Fibroblast of villous mesenchyme (primary cell): ENCODE results near the gene PIK3R2. TPM values are rescaled to one million over a fixed set of nuclear protein-coding genes. Genes with fewer than 3 reads are reported as not detected.

ENCODE experiments used
- DNase-seq: peaks from one replicate; pipeline ENCODE4 v3.0.0-alpha.2; 2010; ENCODE audit warnings: low read depth
- H3K4me3 ChIP-seq: 2 replicates; pipeline ENCODE4 v1.5.1; 2011; ENCODE audit warnings: low read depth, mild to moderate bottlenecking, low read length
- total RNA-seq: library from RNA; depleted of rRNA; stranded (reverse); fragments of >200 nt; gene quantifications from 2 replicates; pipeline ENCODE4 v1.2.3, GENCODE V29; 2012
- TF ChIP-seq, protein P1 (sequence below): IDR thresholded peaks from 2 replicates; pipeline ENCODE4 v1.5.1; 2012; ENCODE audit warnings: low read depth, mild to moderate bottlenecking, low read length; ENCODE audit not compliant: insufficient read depth

Gene PIK3R2
- total RNA-seq, 1 donor: 30.7 TPM

DNA sequence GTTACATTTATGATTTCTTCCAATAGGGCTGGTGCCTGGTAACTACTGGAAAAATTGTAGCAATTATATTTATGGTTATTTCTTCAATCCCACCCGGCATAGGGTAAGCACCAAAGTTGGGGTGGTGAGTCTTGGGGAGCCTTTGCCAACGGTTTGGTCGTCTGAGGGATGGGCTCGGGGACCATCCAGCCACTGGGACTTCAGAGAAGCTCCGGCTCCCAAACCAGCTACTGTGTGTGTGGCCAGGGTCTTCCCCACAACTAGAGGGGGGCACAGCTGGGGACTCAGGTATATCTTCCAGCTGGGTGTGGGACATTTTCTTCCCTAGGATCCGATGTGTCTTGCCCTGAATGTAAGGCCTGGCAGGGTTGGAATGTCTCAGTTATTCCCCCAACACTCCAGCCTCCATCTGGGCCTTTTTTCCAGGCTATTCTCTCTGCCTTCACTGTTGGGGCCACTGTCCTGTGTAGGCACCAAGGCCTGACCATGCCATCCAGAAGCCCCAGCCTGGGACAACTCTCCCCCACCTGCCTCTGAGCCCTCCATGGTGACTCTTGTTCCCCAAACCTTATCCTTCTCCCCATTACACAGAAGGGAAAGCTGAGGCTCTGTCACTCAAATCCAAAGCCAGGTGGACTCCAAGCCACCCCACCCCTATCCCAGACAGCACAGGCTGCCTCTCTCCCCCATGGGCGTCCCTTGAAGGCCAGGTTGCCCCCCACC, 19.5 kb downstream of the PIK3R2 start:
- no peak for DNase-seq
- TF ChIP-seq, protein P1, sequence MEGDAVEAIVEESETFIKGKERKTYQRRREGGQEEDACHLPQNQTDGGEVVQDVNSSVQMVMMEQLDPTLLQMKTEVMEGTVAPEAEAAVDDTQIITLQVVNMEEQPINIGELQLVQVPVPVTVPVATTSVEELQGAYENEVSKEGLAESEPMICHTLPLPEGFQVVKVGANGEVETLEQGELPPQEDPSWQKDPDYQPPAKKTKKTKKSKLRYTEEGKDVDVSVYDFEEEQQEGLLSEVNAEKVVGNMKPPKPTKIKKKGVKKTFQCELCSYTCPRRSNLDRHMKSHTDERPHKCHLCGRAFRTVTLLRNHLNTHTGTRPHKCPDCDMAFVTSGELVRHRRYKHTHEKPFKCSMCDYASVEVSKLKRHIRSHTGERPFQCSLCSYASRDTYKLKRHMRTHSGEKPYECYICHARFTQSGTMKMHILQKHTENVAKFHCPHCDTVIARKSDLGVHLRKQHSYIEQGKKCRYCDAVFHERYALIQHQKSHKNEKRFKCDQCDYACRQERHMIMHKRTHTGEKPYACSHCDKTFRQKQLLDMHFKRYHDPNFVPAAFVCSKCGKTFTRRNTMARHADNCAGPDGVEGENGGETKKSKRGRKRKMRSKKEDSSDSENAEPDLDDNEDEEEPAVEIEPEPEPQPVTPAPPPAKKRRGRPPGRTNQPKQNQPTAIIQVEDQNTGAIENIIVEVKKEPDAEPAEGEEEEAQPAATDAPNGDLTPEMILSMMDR: no peak
- no peak overlapping the region for H3K4me3 ChIP-seq

DNA sequence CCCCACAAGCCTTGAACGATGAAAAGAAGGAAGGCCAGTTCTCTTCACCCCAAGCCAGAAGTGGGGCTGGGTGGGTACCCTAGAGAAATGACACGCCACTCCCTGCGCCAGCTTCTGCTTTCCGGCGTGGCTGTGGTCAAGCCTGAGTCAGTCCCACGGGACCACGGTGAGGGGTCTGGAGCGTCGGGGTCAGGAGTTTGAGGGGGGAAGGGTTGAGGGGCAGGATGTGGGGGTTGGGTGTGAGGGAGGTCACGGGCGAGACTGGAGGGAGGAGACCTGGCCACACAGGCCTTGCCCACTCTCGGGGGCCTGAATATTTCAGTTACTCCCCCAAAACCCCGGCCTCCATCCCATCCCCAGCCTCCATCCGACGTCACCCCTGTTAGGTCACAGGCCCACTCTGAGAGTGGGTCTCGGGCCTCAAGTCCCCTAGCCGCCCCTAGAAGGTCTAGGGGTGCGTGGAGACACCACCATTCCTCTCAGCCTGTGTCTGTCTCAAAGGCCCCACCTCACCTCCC, 20.1 kb downstream of the PIK3R2 start:
- H3K4me3 ChIP-seq: peak overlapping the region; percentile 76
- no peak for DNase-seq
- TF ChIP-seq, protein P1: no peak

DNA sequence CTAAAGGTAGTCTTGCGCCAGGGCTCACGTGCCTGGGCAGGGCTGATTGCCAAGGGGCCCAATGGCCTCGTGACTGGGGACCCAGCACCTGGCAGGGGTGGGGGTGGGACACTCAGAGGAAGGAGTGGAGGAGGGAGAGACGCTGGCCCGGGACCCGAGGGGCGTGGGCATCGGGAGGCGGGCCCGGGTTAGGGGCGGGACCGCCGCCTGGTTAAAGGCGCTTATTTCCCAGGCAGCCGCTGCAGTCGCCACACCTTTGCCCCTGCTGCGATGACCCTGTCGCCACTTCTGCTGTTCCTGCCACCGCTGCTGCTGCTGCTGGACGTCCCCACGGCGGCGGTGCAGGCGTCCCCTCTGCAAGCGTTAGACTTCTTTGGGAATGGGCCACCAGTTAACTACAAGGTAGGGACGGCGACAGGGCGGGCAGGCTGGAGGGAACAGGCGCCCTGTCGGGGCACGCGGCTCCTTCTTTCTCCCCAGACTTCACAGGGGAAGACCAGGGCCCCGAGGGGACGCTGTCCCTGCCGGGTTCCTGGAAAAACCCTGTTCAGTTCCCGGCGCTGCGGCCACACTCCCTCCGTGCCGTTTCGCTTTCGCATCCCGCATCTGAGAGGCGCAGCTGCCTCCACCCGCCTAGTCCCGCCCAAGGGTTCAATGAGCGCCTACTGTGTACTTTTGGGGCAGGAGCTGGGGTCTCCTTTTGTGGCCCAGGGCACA, 20.8 kb downstream of the PIK3R2 start, which contains the start of gene IFI30:
Gene IFI30 (plus strand): TSS at position 242 of the 717 bp plus-strand sequence. CDS start 29 bp downstream, at position 271.
- peak within 1 kb of the TSS; percentile 76 for H3K4me3 ChIP-seq
- DNase-seq: no peak
- TF ChIP-seq, protein P1: no peak

DNA sequence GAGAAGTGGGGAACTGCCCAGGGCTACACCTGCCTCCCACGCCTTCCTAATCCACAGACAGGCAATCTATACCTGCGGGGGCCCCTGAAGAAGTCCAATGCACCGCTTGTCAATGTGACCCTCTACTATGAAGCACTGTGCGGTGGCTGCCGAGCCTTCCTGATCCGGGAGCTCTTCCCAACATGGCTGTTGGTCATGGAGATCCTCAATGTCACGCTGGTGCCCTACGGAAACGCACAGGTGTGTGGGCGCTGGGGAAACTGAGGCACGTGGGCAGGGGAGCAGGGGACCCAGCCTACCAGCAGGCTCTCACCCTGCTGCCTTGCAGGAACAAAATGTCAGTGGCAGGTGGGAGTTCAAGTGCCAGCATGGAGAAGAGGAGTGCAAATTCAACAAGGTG, 22.0 kb downstream of the PIK3R2 start:
- no peak for DNase-seq
- no peak overlapping the region for H3K4me3 ChIP-seq
- TF ChIP-seq, protein P1: no peak

DNA sequence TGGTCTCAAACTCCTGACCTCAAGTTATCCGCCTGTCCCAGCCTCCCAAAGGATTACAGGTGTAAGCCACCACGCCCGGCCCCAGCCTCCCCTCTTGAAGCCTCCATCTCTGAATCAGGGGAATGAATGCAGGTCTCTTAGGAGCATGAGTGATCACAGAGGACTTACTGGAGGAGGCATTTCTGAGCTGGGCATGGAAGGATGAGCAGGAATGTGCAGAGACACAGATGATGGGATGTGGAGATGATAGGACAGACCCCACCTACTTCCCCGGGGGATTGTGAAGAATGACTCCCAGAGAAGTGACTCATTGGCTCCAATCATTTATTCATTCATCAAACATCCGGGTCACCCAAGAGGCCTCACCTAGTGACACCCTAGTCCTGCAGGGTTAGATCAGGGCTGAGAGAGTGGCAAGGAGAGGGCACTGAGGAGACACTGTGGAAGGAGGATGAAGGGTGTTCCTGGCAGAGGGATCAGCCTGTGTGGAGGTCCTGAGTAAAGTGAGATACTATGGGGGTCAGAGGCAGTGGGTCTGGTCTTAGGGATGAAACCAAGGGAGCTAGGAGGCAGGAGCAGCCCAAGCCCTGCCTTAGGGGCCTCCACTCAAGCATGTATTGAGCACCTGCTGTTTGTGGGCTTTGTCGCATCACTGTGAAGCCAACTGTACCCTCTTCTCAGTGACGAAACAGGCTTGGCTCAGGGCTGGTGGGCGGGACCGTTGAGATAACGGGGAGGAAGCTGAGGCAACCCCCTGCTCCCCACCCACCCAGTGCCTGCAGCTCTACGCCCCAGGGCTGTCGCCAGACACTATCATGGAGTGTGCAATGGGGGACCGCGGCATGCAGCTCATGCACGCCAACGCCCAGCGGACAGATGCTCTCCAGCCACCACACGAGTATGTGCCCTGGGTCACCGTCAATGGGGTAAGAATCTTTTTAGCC, 23.7 kb downstream of the PIK3R2 start:
- DNase-seq: no peak
- TF ChIP-seq, protein P1: no peak
- no peak overlapping the region for H3K4me3 ChIP-seq

DNA sequence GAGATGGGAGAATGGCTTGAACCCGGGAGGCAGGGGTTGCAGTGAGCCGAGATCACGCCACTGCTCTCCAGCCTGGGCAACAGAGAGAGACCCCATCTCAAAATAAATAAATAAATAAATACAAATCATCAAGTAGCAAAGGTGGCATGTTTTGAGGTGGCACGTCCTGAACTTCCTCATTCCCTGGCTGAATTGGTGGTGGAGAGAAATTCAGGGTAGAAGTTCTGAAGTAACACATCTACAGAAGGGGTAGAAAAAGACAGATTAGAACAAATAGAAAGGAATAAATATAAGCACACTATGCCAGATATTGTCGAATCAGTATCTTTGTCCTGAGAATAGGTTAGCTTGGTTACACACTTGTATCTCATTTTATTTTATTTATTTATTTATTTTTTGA, 27.0 kb downstream of the PIK3R2 start:
- DNase-seq: no peak
- TF ChIP-seq, protein P1: no peak
- no peak overlapping the region for H3K4me3 ChIP-seq
